ENCODE measurements around the gene ADAMTS3.

- TF ChIP-seq CREB1 (CRISPR knock-in tag; IDR thresholded peaks at IDR 0.05) (no peak), CTCF (IDR thresholded peaks at IDR 0.05) (no peak), ZBTB43 (CRISPR knock-in tag; IDR thresholded peaks at IDR 0.05) (no peak), JUN (CRISPR knock-in tag; IDR thresholded peaks at IDR 0.05) (no peak), RELA (CRISPR knock-in tag; IDR thresholded peaks at IDR 0.05; ENCODE audit: borderline replicate concordance) (no peak), ZNF121 (CRISPR knock-in tag; IDR thresholded peaks at IDR 0.05) (no peak), CREM (CRISPR knock-in tag; IDR thresholded peaks at IDR 0.05) (no peak), MLX (CRISPR knock-in tag; IDR thresholded peaks at IDR 0.05) (no peak), ZNF512 (CRISPR knock-in tag; IDR thresholded peaks at IDR 0.05; ENCODE audit: borderline replicate concordance) (no peak), ZNF219 (CRISPR knock-in tag; IDR thresholded peaks at IDR 0.05; ENCODE audit: borderline replicate concordance) (no peak), ATF2 (CRISPR knock-in tag; IDR thresholded peaks at IDR 0.05; ENCODE audit: borderline replicate concordance, low read depth) (no peak)
These were observed 177.7 kb downstream of the ADAMTS3 start for GRCh38 chr4:72391281-72391680.
